H9 (cell line): ENCODE data around the gene MLST8. TPM values are rescaled to one million over a fixed set of nuclear protein-coding genes. Genes with fewer than 3 reads are reported as not detected.

Experiments
- DNase-seq: peaks from one replicate; pipeline ENCODE4 v3.0.0-alpha.2; 2017
- H2AFZ ChIP-seq: one replicate; pipeline ENCODE4 v1.6.1; 2013; ENCODE audit warnings: mild to moderate bottlenecking, low read length, control low read depth, moderate library complexity
- H2AK5ac ChIP-seq: 2 replicates; pipeline ENCODE4 v1.6.1; 2013; ENCODE audit warnings: low read length, control low read depth, mixed read lengths; ENCODE audit not compliant: insufficient read length
- H2BK120ac ChIP-seq: one replicate; pipeline ENCODE4 v1.6.1; 2013; ENCODE audit warnings: low read depth, mild to moderate bottlenecking, low read length, control low read depth, inconsistent platforms; ENCODE audit not compliant: poor library complexity, severe bottlenecking
- H2BK12ac ChIP-seq: 2 replicates; pipeline ENCODE4 v1.6.1; 2013; ENCODE audit warnings: low read length, control low read depth, mixed read lengths, low read depth; ENCODE audit not compliant: insufficient read length
- H2BK15ac ChIP-seq: 2 replicates; pipeline ENCODE4 v1.6.1; 2013; ENCODE audit warnings: low read depth, low read length, control low read depth
- H2BK20ac ChIP-seq: one replicate; pipeline ENCODE4 v1.6.1; 2013; ENCODE audit warnings: low read depth, mild to moderate bottlenecking, low read length, control low read depth, inconsistent platforms; ENCODE audit not compliant: poor library complexity, severe bottlenecking
- H2BK5ac ChIP-seq: 2 replicates; pipeline ENCODE4 v1.6.1; 2013; ENCODE audit warnings: low read length, control low read depth, mixed read lengths; ENCODE audit not compliant: insufficient read length
- H3K14ac ChIP-seq: 2 replicates; pipeline ENCODE4 v1.6.1; 2013; ENCODE audit warnings: low read length, control low read depth; ENCODE audit not compliant: insufficient read depth
- H3K18ac ChIP-seq: 2 replicates; pipeline ENCODE4 v1.6.1; 2013; ENCODE audit warnings: low read depth, mild to moderate bottlenecking, mixed read lengths, low read length, control low read depth; ENCODE audit not compliant: insufficient read length
- H3K23ac ChIP-seq: 2 replicates; pipeline ENCODE4 v1.6.1; 2013; ENCODE audit warnings: low read length, control low read depth, mixed read lengths, low read depth; ENCODE audit not compliant: insufficient read length
- H3K23me2 ChIP-seq: 2 replicates; pipeline ENCODE4 v1.6.1; 2013; ENCODE audit warnings: low read depth, mild to moderate bottlenecking, mixed read lengths, low read length, control low read depth; ENCODE audit not compliant: insufficient read length, poor library complexity, severe bottlenecking
- H3K27ac ChIP-seq: 2 replicates; pipeline ENCODE4 v1.5.1; 2013; ENCODE audit warnings: low read length, control low read depth, mixed read lengths, low read depth; ENCODE audit not compliant: insufficient read length
- H3K27me3 ChIP-seq: 2 replicates; pipeline ENCODE4 v1.6.1; 2013; ENCODE audit warnings: low read length, control low read depth, inconsistent platforms; ENCODE audit not compliant: insufficient read depth
- H3K4ac ChIP-seq: 2 replicates; pipeline ENCODE4 v1.6.1; 2013; ENCODE audit warnings: low read depth, mild to moderate bottlenecking, control low read depth, inconsistent platforms, low read length, moderate library complexity
- H3K4me1 ChIP-seq: 2 replicates; pipeline ENCODE4 v1.6.1; 2013; ENCODE audit warnings: low read length, control low read depth, inconsistent platforms; ENCODE audit not compliant: insufficient read depth
- H3K4me2 ChIP-seq: 2 replicates; pipeline ENCODE4 v1.6.1; 2013; ENCODE audit warnings: low read length, control low read depth, mixed read lengths; ENCODE audit not compliant: insufficient read length, insufficient read depth
- H3K56ac ChIP-seq: 2 replicates; pipeline ENCODE4 v1.6.1; 2013; ENCODE audit warnings: low read depth, mild to moderate bottlenecking, mixed read lengths, low read length, control low read depth; ENCODE audit not compliant: insufficient read length
- H3K79me1 ChIP-seq: 2 replicates; pipeline ENCODE4 v1.6.1; 2013; ENCODE audit warnings: low read depth, mild to moderate bottlenecking, moderate library complexity, low read length, control low read depth, inconsistent platforms; ENCODE audit not compliant: insufficient read depth, poor library complexity, severe bottlenecking
- H3K79me2 ChIP-seq: 2 replicates; pipeline ENCODE4 v1.6.1; 2013; ENCODE audit warnings: low read length, control low read depth, inconsistent platforms; ENCODE audit not compliant: insufficient read depth
- H3K9ac ChIP-seq: 2 replicates; pipeline ENCODE4 v1.6.1; 2013; ENCODE audit warnings: low read length, control low read depth, mixed read lengths; ENCODE audit not compliant: insufficient read length; ENCODE audit errors: extremely low read depth
- H3K9me3 ChIP-seq: one replicate; pipeline ENCODE4 v1.6.1; 2013; ENCODE audit warnings: low read depth, low read length, inconsistent platforms; ENCODE audit not compliant: control insufficient read depth
- H3T11ph ChIP-seq: one replicate; pipeline ENCODE4 v1.6.1; 2013; ENCODE audit warnings: mild to moderate bottlenecking, low read length, control low read depth, inconsistent platforms
- H4K20me1 ChIP-seq: one replicate; pipeline ENCODE4 v1.6.1; 2013; ENCODE audit not compliant: control insufficient read depth, insufficient read length, insufficient read depth
- H4K5ac ChIP-seq: 2 replicates; pipeline ENCODE4 v1.6.1; 2013; ENCODE audit warnings: low read depth, mild to moderate bottlenecking, mixed read lengths, low read length, control low read depth; ENCODE audit not compliant: insufficient read length
- H4K8ac ChIP-seq: replicated peaks from 2 replicates; pipeline ENCODE4 v1.6.1; 2013; ENCODE audit warnings: low read length, control low read depth, mixed read lengths, low read depth; ENCODE audit not compliant: insufficient read length
- H4K91ac ChIP-seq: 2 replicates; pipeline ENCODE4 v1.6.1; 2013; ENCODE audit warnings: low read depth, mild to moderate bottlenecking, moderate library complexity, mixed read lengths, low read length, control low read depth; ENCODE audit not compliant: insufficient read length
- H3K27ac Mint-ChIP-seq, 3 experiments: 2 replicates in 2 of 3; 3 replicates in 1 of 3; pipeline ENCODE4 v1.8.0; 2020 to 2021; ENCODE audit warnings: mixed read lengths in 3 of 3, mild to moderate bottlenecking in 1 of 3, moderate library complexity in 1 of 3
- H3K27me3 Mint-ChIP-seq: 2 replicates; pipeline ENCODE4 v1.8.0; 2021; ENCODE audit warnings: low read depth, mild to moderate bottlenecking, moderate library complexity, mixed read lengths
- H3K36me3 Mint-ChIP-seq, 3 experiments: 2 replicates in 2 of 3; 3 replicates in 1 of 3; pipeline ENCODE4 v1.8.0; 2020 to 2021; ENCODE audit warnings: low read depth in 3 of 3, mixed read lengths in 3 of 3; ENCODE audit not compliant: insufficient read depth in 1 of 3
- H3K4me1 Mint-ChIP-seq, 2 experiments: 2 replicates each; pipeline ENCODE4 v1.8.0; 2020; ENCODE audit warnings: mixed read lengths in 2 of 2
- H3K4me3 Mint-ChIP-seq, 2 experiments: 2 replicates in 1 of 2; 3 replicates in 1 of 2; pipeline ENCODE4 v1.8.0; 2020 to 2021; ENCODE audit warnings: mild to moderate bottlenecking in 2 of 2, mixed read lengths in 2 of 2, moderate library complexity in 1 of 2
- H3K9me3 Mint-ChIP-seq, 2 experiments: 2 replicates in 1 of 2; 3 replicates in 1 of 2; pipeline ENCODE4 v1.8.0; 2020; ENCODE audit warnings: mild to moderate bottlenecking in 2 of 2, mixed read lengths in 2 of 2, moderate library complexity in 1 of 2
- WGBS: extraction: QIAGEN DNeasy Blood & Tissue Kit; methylation state at CpG from one replicate; pipeline ENCODE4 v1.1.7; 2013; ENCODE audit warnings: missing lambda C conversion rate, low lambda C conversion rate, mixed read lengths; ENCODE audit not compliant: insufficient read length; ENCODE audit errors: extremely low coverage; 5-methylcytosine and 5-hydroxymethylcytosine counted together
- total RNA-seq: library from RNA; stranded (reverse); gene quantifications from 2 replicates; pipeline ENCODE4 v1.2.1, GENCODE V29; 2021
- TF ChIP-seq, protein P1 (sequence below): fragments of 200-600 bp; sonication (generic); conservative IDR thresholded peaks from 3 replicates; pipeline ENCODE4 v1.8.0; 2021; ENCODE audit warnings: antibody characterized with exemption, mild to moderate bottlenecking

MLST8 gene
- total RNA-seq, 1 experiment from 2014 or later: 74.5 TPM

DNA sequence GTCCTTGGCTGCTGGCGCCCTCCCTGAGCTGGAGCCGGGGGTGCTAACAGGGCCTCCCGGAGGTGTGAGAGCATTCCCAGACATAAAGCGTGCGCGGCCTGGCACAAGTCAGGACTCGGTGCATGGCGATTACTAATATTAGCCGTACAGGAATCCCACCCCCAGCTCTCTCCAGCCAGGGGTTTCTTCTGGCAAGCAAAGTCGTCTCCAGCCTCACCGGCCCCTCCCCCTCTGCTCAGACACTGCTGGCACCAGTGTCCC is 13.9 kb upstream of the MLST8 start:
- Histone ChIP-seq H3K4me1 (no peaks in the 10 kb centered on the region), H4K8ac (no peak overlapping the region), H3K79me1 (no peaks in the 10 kb centered on the region), H3K9ac (no peak overlapping the region), H2BK20ac (no peak overlapping the region), H4K91ac (no peak overlapping the region), H3K79me2 (no peaks in the 10 kb centered on the region), H2AK5ac (no peak overlapping the region), H3K27me3 (no peaks in the 10 kb centered on the region), H3T11ph (no peak overlapping the region), H3K23me2 (peaks cover 7% of the 10 kb centered on the region), H3K14ac (no peak overlapping the region), H2BK5ac (no peak overlapping the region), H3K9me3 (no peaks in the 10 kb centered on the region), H2BK15ac (no peak overlapping the region), H3K4me2 (no peak overlapping the region), H2AFZ (no peak overlapping the region), H3K56ac (no peak overlapping the region), H4K20me1 (no peaks in the 10 kb centered on the region), H4K5ac (no peak overlapping the region), H3K4ac (no peak overlapping the region), H2BK12ac (no peak overlapping the region), H3K18ac (no peak overlapping the region), H2BK120ac (no peak overlapping the region), H3K23ac (no peak overlapping the region), H3K27ac (no peak overlapping the region)
- Mint-ChIP-seq H3K27me3 (peaks cover 2% of the 10 kb centered on the region), H3K4me3 (no peak overlapping the region), H3K27ac (no peak overlapping the region), H3K9me3 (no peaks in the 10 kb centered on the region), H3K36me3 (no peaks in the 10 kb centered on the region), H3K4me1 (peaks cover 4 to 6% of the 10 kb centered on the region in 2 experiments; a peak in 1 of 4 replicates)
- WGBS: no CpG with 5 or more reads among the region's 11 CpGs
- no peak for DNase-seq
- TF ChIP-seq, protein P1, sequence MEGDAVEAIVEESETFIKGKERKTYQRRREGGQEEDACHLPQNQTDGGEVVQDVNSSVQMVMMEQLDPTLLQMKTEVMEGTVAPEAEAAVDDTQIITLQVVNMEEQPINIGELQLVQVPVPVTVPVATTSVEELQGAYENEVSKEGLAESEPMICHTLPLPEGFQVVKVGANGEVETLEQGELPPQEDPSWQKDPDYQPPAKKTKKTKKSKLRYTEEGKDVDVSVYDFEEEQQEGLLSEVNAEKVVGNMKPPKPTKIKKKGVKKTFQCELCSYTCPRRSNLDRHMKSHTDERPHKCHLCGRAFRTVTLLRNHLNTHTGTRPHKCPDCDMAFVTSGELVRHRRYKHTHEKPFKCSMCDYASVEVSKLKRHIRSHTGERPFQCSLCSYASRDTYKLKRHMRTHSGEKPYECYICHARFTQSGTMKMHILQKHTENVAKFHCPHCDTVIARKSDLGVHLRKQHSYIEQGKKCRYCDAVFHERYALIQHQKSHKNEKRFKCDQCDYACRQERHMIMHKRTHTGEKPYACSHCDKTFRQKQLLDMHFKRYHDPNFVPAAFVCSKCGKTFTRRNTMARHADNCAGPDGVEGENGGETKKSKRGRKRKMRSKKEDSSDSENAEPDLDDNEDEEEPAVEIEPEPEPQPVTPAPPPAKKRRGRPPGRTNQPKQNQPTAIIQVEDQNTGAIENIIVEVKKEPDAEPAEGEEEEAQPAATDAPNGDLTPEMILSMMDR: no peak
